H9 (cell line): ENCODE results near the gene EIF2AK2. TPM values are rescaled to one million over a fixed set of nuclear protein-coding genes. Genes with fewer than 3 reads are reported as not detected.

Experiments used
- DNase-seq: peaks from one replicate; pipeline ENCODE4 v3.0.0-alpha.2; 2017
- H2AFZ ChIP-seq: one replicate; pipeline ENCODE4 v1.6.1; 2013; ENCODE audit warnings: mild to moderate bottlenecking, low read length, control low read depth, moderate library complexity
- H2AK5ac ChIP-seq: 2 replicates; pipeline ENCODE4 v1.6.1; 2013; ENCODE audit warnings: low read length, control low read depth, mixed read lengths; ENCODE audit not compliant: insufficient read length
- H2BK120ac ChIP-seq: one replicate; pipeline ENCODE4 v1.6.1; 2013; ENCODE audit warnings: low read depth, mild to moderate bottlenecking, low read length, control low read depth, inconsistent platforms; ENCODE audit not compliant: poor library complexity, severe bottlenecking
- H2BK12ac ChIP-seq: 2 replicates; pipeline ENCODE4 v1.6.1; 2013; ENCODE audit warnings: low read length, control low read depth, mixed read lengths, low read depth; ENCODE audit not compliant: insufficient read length
- H2BK15ac ChIP-seq: 2 replicates; pipeline ENCODE4 v1.6.1; 2013; ENCODE audit warnings: low read depth, low read length, control low read depth
- H2BK20ac ChIP-seq: one replicate; pipeline ENCODE4 v1.6.1; 2013; ENCODE audit warnings: low read depth, mild to moderate bottlenecking, low read length, control low read depth, inconsistent platforms; ENCODE audit not compliant: poor library complexity, severe bottlenecking
- H2BK5ac ChIP-seq: 2 replicates; pipeline ENCODE4 v1.6.1; 2013; ENCODE audit warnings: low read length, control low read depth, mixed read lengths; ENCODE audit not compliant: insufficient read length
- H3K14ac ChIP-seq: 2 replicates; pipeline ENCODE4 v1.6.1; 2013; ENCODE audit warnings: low read length, control low read depth; ENCODE audit not compliant: insufficient read depth
- H3K18ac ChIP-seq: 2 replicates; pipeline ENCODE4 v1.6.1; 2013; ENCODE audit warnings: low read depth, mild to moderate bottlenecking, mixed read lengths, low read length, control low read depth; ENCODE audit not compliant: insufficient read length
- H3K23ac ChIP-seq: 2 replicates; pipeline ENCODE4 v1.6.1; 2013; ENCODE audit warnings: low read length, control low read depth, mixed read lengths, low read depth; ENCODE audit not compliant: insufficient read length
- H3K23me2 ChIP-seq: 2 replicates; pipeline ENCODE4 v1.6.1; 2013; ENCODE audit warnings: low read depth, mild to moderate bottlenecking, mixed read lengths, low read length, control low read depth; ENCODE audit not compliant: insufficient read length, poor library complexity, severe bottlenecking
- H3K27ac ChIP-seq: 2 replicates; pipeline ENCODE4 v1.5.1; 2013; ENCODE audit warnings: low read length, control low read depth, mixed read lengths, low read depth; ENCODE audit not compliant: insufficient read length
- H3K27me3 ChIP-seq: 2 replicates; pipeline ENCODE4 v1.6.1; 2013; ENCODE audit warnings: low read length, control low read depth, inconsistent platforms; ENCODE audit not compliant: insufficient read depth
- H3K4ac ChIP-seq: 2 replicates; pipeline ENCODE4 v1.6.1; 2013; ENCODE audit warnings: low read depth, mild to moderate bottlenecking, control low read depth, inconsistent platforms, low read length, moderate library complexity
- H3K4me1 ChIP-seq: 2 replicates; pipeline ENCODE4 v1.6.1; 2013; ENCODE audit warnings: low read length, control low read depth, inconsistent platforms; ENCODE audit not compliant: insufficient read depth
- H3K4me2 ChIP-seq: 2 replicates; pipeline ENCODE4 v1.6.1; 2013; ENCODE audit warnings: low read length, control low read depth, mixed read lengths; ENCODE audit not compliant: insufficient read length, insufficient read depth
- H3K56ac ChIP-seq: 2 replicates; pipeline ENCODE4 v1.6.1; 2013; ENCODE audit warnings: low read depth, mild to moderate bottlenecking, mixed read lengths, low read length, control low read depth; ENCODE audit not compliant: insufficient read length
- H3K79me1 ChIP-seq: 2 replicates; pipeline ENCODE4 v1.6.1; 2013; ENCODE audit warnings: low read depth, mild to moderate bottlenecking, moderate library complexity, low read length, control low read depth, inconsistent platforms; ENCODE audit not compliant: insufficient read depth, poor library complexity, severe bottlenecking
- H3K79me2 ChIP-seq: 2 replicates; pipeline ENCODE4 v1.6.1; 2013; ENCODE audit warnings: low read length, control low read depth, inconsistent platforms; ENCODE audit not compliant: insufficient read depth
- H3K9ac ChIP-seq: 2 replicates; pipeline ENCODE4 v1.6.1; 2013; ENCODE audit warnings: low read length, control low read depth, mixed read lengths; ENCODE audit not compliant: insufficient read length; ENCODE audit errors: extremely low read depth
- H3K9me3 ChIP-seq: one replicate; pipeline ENCODE4 v1.6.1; 2013; ENCODE audit warnings: low read depth, low read length, inconsistent platforms; ENCODE audit not compliant: control insufficient read depth
- H3T11ph ChIP-seq: one replicate; pipeline ENCODE4 v1.6.1; 2013; ENCODE audit warnings: mild to moderate bottlenecking, low read length, control low read depth, inconsistent platforms
- H4K20me1 ChIP-seq: one replicate; pipeline ENCODE4 v1.6.1; 2013; ENCODE audit not compliant: control insufficient read depth, insufficient read length, insufficient read depth
- H4K5ac ChIP-seq: 2 replicates; pipeline ENCODE4 v1.6.1; 2013; ENCODE audit warnings: low read depth, mild to moderate bottlenecking, mixed read lengths, low read length, control low read depth; ENCODE audit not compliant: insufficient read length
- H4K8ac ChIP-seq: replicated peaks from 2 replicates; pipeline ENCODE4 v1.6.1; 2013; ENCODE audit warnings: low read length, control low read depth, mixed read lengths, low read depth; ENCODE audit not compliant: insufficient read length
- H4K91ac ChIP-seq: 2 replicates; pipeline ENCODE4 v1.6.1; 2013; ENCODE audit warnings: low read depth, mild to moderate bottlenecking, moderate library complexity, mixed read lengths, low read length, control low read depth; ENCODE audit not compliant: insufficient read length
- H3K27ac Mint-ChIP-seq, 3 experiments: 2 replicates in 2 of 3; 3 replicates in 1 of 3; pipeline ENCODE4 v1.8.0; 2020 to 2021; ENCODE audit warnings: mixed read lengths in 3 of 3, mild to moderate bottlenecking in 1 of 3, moderate library complexity in 1 of 3
- H3K27me3 Mint-ChIP-seq: 2 replicates; pipeline ENCODE4 v1.8.0; 2021; ENCODE audit warnings: low read depth, mild to moderate bottlenecking, moderate library complexity, mixed read lengths
- H3K36me3 Mint-ChIP-seq, 3 experiments: 2 replicates in 2 of 3; 3 replicates in 1 of 3; pipeline ENCODE4 v1.8.0; 2020 to 2021; ENCODE audit warnings: low read depth in 3 of 3, mixed read lengths in 3 of 3; ENCODE audit not compliant: insufficient read depth in 1 of 3
- H3K4me1 Mint-ChIP-seq, 2 experiments: 2 replicates each; pipeline ENCODE4 v1.8.0; 2020; ENCODE audit warnings: mixed read lengths in 2 of 2
- H3K4me3 Mint-ChIP-seq, 2 experiments: 2 replicates in 1 of 2; 3 replicates in 1 of 2; pipeline ENCODE4 v1.8.0; 2020 to 2021; ENCODE audit warnings: mild to moderate bottlenecking in 2 of 2, mixed read lengths in 2 of 2, moderate library complexity in 1 of 2
- H3K9me3 Mint-ChIP-seq, 2 experiments: 2 replicates in 1 of 2; 3 replicates in 1 of 2; pipeline ENCODE4 v1.8.0; 2020; ENCODE audit warnings: mild to moderate bottlenecking in 2 of 2, mixed read lengths in 2 of 2, moderate library complexity in 1 of 2
- CTCF ChIP-seq: fragments of 200-600 bp; sonication (generic); conservative IDR thresholded peaks from 3 replicates; pipeline ENCODE4 v1.8.0; 2021; ENCODE audit warnings: antibody characterized with exemption, mild to moderate bottlenecking
- WGBS: extraction: QIAGEN DNeasy Blood & Tissue Kit; methylation state at CpG from one replicate; pipeline ENCODE4 v1.1.7; 2013; ENCODE audit warnings: missing lambda C conversion rate, low lambda C conversion rate, mixed read lengths; ENCODE audit not compliant: insufficient read length; ENCODE audit errors: extremely low coverage; 5-methylcytosine and 5-hydroxymethylcytosine counted together
- total RNA-seq: library from RNA; stranded (reverse); gene quantifications from 2 replicates; pipeline ENCODE4 v1.2.1, GENCODE V29; 2021

The EIF2AK2 gene
- total RNA-seq, 1 experiment from 2014 or later: 55.7 TPM

GRCh38 chr2:37201208-37201607, 44.4 kb upstream of the EIF2AK2 start:
- Mint-ChIP-seq H3K27me3 (no peaks in the 10 kb centered on the region), H3K27ac (peak overlapping the region in 1 of 3 experiments; percentile 94; a peak in 1 of 7 replicates), H3K36me3 (peaks cover 44 to 55% (median 52%) of the 10 kb centered on the region in 3 experiments), H3K9me3 (peaks cover 17 to 23% of the 10 kb centered on the region in 2 experiments), H3K4me3 (no peak overlapping the region), H3K4me1 (peaks cover 42 to 49% of the 10 kb centered on the region in 2 experiments)
- H3K23me2 ChIP-seq: no peaks in the 10 kb centered on the region
- H3K14ac ChIP-seq: no peak overlapping the region
- peaks cover 3% of the 10 kb centered on the region; the same call in 1 of the 2 replicates for H3K4me1 ChIP-seq
- H4K8ac ChIP-seq: no peak overlapping the region
- no peak overlapping the region for H3T11ph ChIP-seq
- no CpG with 5 or more reads among the region's 1 CpG for WGBS
- H2AK5ac ChIP-seq: no peak overlapping the region
- H3K18ac ChIP-seq: no peak overlapping the region
- H3K79me2 ChIP-seq: peaks cover 2% of the 10 kb centered on the region; the same call in 1 of the 2 replicates
- H2AFZ ChIP-seq: no peak overlapping the region
- no peak overlapping the region for H3K23ac ChIP-seq
- no peak for TF ChIP-seq CTCF
- H4K20me1 ChIP-seq: no peaks in the 10 kb centered on the region
- no peaks in the 10 kb centered on the region for H3K27me3 ChIP-seq
- H3K4ac ChIP-seq: no peak overlapping the region
- H3K79me1 ChIP-seq: no peaks in the 10 kb centered on the region
- no peak overlapping the region for H2BK20ac ChIP-seq
- no peak overlapping the region for H4K5ac ChIP-seq
- peaks cover 6% of the 10 kb centered on the region for H3K9me3 ChIP-seq
- H2BK15ac ChIP-seq: no peak overlapping the region
- no peak overlapping the region for H3K56ac ChIP-seq
- no peak overlapping the region for H2BK5ac ChIP-seq
- H4K91ac ChIP-seq: no peak overlapping the region
- no peak overlapping the region for H3K27ac ChIP-seq
- H3K4me2 ChIP-seq: no peak overlapping the region
- H2BK120ac ChIP-seq: no peak overlapping the region
- H2BK12ac ChIP-seq: no peak overlapping the region
- DNase-seq: no peak
- H3K9ac ChIP-seq: no peak overlapping the region
